Type B pancreatic cell (in vitro differentiated cells): Measurements from ENCODE around the gene ZNF689. TPM values are rescaled to one million over a fixed set of nuclear protein-coding genes. Genes with fewer than 3 reads are reported as not detected.

Experiments
- DNase-seq: peaks from one replicate; pipeline ENCODE4 v3.0.0; 2021; ENCODE audit warnings: mixed read lengths; ENCODE audit not compliant: unreplicated experiment; ENCODE audit errors: extremely low spot score
- H3K27ac Mint-ChIP-seq: 2 replicates; pipeline ENCODE4 v1.8.0; 2021; ENCODE audit warnings: mild to moderate bottlenecking, mixed read lengths
- H3K27me3 Mint-ChIP-seq: 2 replicates; pipeline ENCODE4 v1.8.0; 2021; ENCODE audit warnings: mixed read lengths
- H3K36me3 Mint-ChIP-seq: 2 replicates; pipeline ENCODE4 v1.8.0; 2021; ENCODE audit warnings: mixed read lengths
- H3K4me1 Mint-ChIP-seq: one replicate; pipeline ENCODE4 v1.8.0; 2021; ENCODE audit warnings: mixed read lengths; ENCODE audit not compliant: unreplicated experiment
- H3K4me3 Mint-ChIP-seq: 2 replicates; pipeline ENCODE4 v1.8.0; 2021; ENCODE audit warnings: mild to moderate bottlenecking, mixed read lengths
- H3K9me3 Mint-ChIP-seq: 2 replicates; pipeline ENCODE4 v1.8.0; 2021; ENCODE audit warnings: mixed read lengths
- CTCF ChIP-seq: fragments of 200-600 bp; sonication (generic); conservative IDR thresholded peaks from 2 replicates; pipeline ENCODE4 v1.5.0; 2021; ENCODE audit warnings: antibody characterized with exemption, mild to moderate bottlenecking
- total RNA-seq: library from RNA; stranded (reverse); gene quantifications from 2 replicates; pipeline ENCODE4 v1.2.1, GENCODE V29; 2021; ENCODE audit warnings: low replicate concordance

ZNF689 gene
- total RNA-seq, 1 donor from 2014 or later = 14.9 TPM

DNA sequence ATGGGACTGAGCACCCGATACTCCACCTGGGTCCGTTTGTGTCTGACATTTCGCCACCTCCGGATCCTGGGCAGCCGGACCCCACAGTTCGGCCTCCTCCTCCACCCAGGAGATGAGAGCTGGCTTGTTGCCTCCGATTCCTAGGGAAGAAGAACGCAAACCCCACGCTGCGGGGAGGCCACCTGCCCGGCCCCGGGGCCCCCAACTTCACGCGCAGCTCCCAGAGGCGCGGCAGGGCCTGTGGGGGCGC, 52.6 kb downstream of the ZNF689 start:
- Mint-ChIP-seq H3K36me3 (peaks cover 11% of the 10 kb centered on the region), H3K27ac (peak overlapping the region; percentile 89), H3K4me1 (peaks cover 26% of the 10 kb centered on the region), H3K27me3 (no peaks in the 10 kb centered on the region), H3K9me3 (peaks cover 4% of the 10 kb centered on the region), H3K4me3 (peak overlapping the region; percentile 89)
- no peak for DNase-seq
- TF ChIP-seq CTCF = no peak

DNA sequence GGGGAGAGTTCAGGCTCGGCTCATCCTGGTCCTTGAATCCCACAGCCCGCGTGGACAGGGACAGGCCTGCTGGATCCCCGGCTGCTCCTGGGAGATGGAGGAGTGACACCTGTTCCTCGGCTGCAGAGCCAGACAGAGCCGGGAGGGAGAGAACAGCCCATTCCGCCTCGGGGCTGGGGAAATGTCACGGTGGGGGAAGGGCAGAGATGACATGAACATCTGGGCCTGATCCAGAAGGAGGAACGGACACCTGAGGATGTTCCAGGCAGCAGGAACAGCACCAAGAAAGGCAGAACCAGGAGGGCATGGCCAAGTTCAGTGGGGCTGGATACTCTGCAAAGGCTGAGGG, 54.1 kb downstream of the ZNF689 start:
- no peak for DNase-seq
- H3K9me3 Mint-ChIP-seq = peaks cover 4% of the 10 kb centered on the region
- no peak for TF ChIP-seq CTCF
- H3K27ac Mint-ChIP-seq = peak overlapping the region; percentile 79
- peak overlapping the region; percentile 82 for H3K4me3 Mint-ChIP-seq
- H3K36me3 Mint-ChIP-seq = peaks cover 11% of the 10 kb centered on the region
- H3K4me1 Mint-ChIP-seq = peaks cover 26% of the 10 kb centered on the region
- H3K27me3 Mint-ChIP-seq = no peaks in the 10 kb centered on the region

- Mint-ChIP-seq H3K27me3 (no peaks in the 10 kb centered on the region), H3K9me3 (peaks cover 4% of the 10 kb centered on the region), H3K4me3 (peak overlapping the region; percentile 82), H3K4me1 (peaks cover 26% of the 10 kb centered on the region), H3K36me3 (peaks cover 11% of the 10 kb centered on the region), H3K27ac (peak overlapping the region; percentile 79)
- TF ChIP-seq CTCF = no peak
- no peak for DNase-seq
Measured at GRCh38 chr16:30555315-30556124, 54.7 kb downstream of the ZNF689 start.

DNA sequence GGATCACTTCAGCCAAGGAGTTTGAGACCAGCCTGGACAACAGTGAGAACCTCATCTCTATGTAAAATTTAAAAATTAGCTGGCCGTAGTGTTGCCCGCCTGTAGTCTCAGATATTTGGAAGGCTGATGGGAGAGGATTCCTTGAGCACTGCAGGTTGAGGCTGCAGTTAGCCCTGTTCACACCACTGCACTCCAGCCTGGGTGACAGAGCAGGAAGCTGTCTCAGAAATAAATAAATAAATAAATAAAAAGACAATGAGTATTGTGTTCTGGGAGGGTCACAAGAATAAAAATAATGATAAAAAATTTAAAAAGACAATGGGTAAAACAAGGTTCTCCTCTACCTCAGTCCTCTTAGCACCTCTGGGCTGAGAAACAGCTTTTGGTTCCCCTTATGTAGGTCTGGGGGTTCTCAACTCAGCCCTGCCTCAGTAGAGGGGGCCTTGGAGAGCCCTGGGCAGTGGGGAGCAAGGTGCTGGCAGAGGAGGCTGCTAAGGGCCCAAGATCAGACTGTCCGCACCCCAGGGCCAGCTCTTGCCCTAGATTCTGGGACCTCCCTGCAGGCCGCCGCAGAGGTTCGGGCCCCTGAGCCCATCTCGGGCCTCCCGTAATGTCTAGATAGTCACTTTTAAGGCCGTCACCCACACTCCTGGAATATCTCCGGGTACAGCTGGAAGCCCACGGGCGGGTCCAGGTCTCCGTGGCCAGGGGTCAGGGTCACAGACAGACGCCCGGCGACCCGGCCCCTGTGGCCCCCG, 55.5 kb downstream of the ZNF689 start:
- TF ChIP-seq CTCF = no peak

DNA sequence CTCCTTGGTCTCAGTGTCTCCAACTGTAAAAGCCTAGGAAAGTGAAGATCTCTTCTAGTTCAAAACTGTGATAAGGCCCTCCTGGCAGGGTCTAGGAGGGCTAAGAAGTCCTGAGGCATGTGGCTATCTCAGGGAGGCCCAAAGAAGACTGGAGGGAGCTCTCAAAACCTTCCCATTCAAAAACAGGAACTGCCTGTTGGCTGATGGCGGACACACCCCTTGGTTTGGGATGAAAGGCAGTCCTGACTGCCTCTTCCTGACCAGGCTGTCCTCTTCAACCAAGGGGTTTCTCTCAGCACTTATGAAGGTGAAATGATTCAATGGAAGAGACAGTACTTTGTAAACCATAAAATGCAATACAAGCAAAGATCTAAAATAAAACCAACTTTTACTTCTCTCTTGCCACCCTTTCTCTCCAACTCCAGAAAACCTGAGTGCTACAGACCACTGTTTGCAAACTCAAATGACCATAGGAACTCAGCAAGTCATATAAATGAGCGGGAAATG, 56.7 kb downstream of the ZNF689 start:
- H3K27ac Mint-ChIP-seq = peak overlapping the region; percentile 87
- H3K9me3 Mint-ChIP-seq = no peaks in the 10 kb centered on the region
- H3K4me3 Mint-ChIP-seq = peak overlapping the region; percentile 65
- no peak for TF ChIP-seq CTCF
- H3K36me3 Mint-ChIP-seq = peaks cover 11% of the 10 kb centered on the region
- peaks cover 26% of the 10 kb centered on the region for H3K4me1 Mint-ChIP-seq
- DNase-seq = no peak
- H3K27me3 Mint-ChIP-seq = no peaks in the 10 kb centered on the region

More for the DNA sequence above, 55.5 kb downstream of the ZNF689 start:
- DNase-seq = no peak
- Mint-ChIP-seq H3K9me3 (peaks cover 4% of the 10 kb centered on the region), H3K27me3 (no peaks in the 10 kb centered on the region), H3K27ac (peak overlapping the region; percentile 87), H3K4me1 (peaks cover 26% of the 10 kb centered on the region), H3K36me3 (peaks cover 11% of the 10 kb centered on the region), H3K4me3 (no peak overlapping the region)
